KMS-11 (cell line): Measurements from ENCODE around the gene IFNG.

Experiments
- H2AFZ ChIP-seq: fragments of 200-600 bp; sonication (generic); 2 replicates; pipeline ENCODE4 v1.6.1; 2016; ENCODE audit warnings: antibody characterized with exemption, mixed run types, low read depth
- H3K27ac ChIP-seq: fragments of 200-600 bp; sonication (generic); 2 replicates; pipeline ENCODE4 v1.6.1; 2016; ENCODE audit warnings: mild to moderate bottlenecking, mixed run types
- H3K27me3 ChIP-seq: fragments of 200-600 bp; sonication (generic); 2 replicates; pipeline ENCODE4 v1.6.1; 2017; ENCODE audit warnings: mild to moderate bottlenecking, low read depth, mixed run types, moderate library complexity; ENCODE audit not compliant: insufficient read depth
- H3K36me3 ChIP-seq: fragments of 200-600 bp; sonication (generic); 2 replicates; pipeline ENCODE4 v1.6.1; 2017; ENCODE audit warnings: mild to moderate bottlenecking, mixed run types; ENCODE audit not compliant: insufficient read depth
- H3K4me1 ChIP-seq: fragments of 200-600 bp; sonication (generic); 2 replicates; pipeline ENCODE4 v1.6.1; 2016; ENCODE audit warnings: mild to moderate bottlenecking, low read depth, mixed run types; ENCODE audit not compliant: poor library complexity, severe bottlenecking
- H3K4me2 ChIP-seq: fragments of 200-600 bp; sonication (generic); 2 replicates; pipeline ENCODE4 v1.7.0; 2016; ENCODE audit warnings: mild to moderate bottlenecking, mixed run types
- H3K4me3 ChIP-seq: fragments of 200-600 bp; sonication (generic); IDR thresholded peaks from 2 replicates; pipeline ENCODE4 v1.6.1; 2017; ENCODE audit warnings: low read depth, low read length, mixed read lengths; ENCODE audit not compliant: insufficient read depth
- H3K79me2 ChIP-seq: fragments of 200-600 bp; sonication (generic); 2 replicates; pipeline ENCODE4 v1.6.1; 2016; ENCODE audit warnings: low read depth, mixed run types; ENCODE audit not compliant: insufficient read depth
- H3K9ac ChIP-seq: fragments of 200-600 bp; sonication (generic); 2 replicates; pipeline ENCODE4 v1.6.1; 2016; ENCODE audit warnings: mild to moderate bottlenecking, mixed run types
- H4K20me1 ChIP-seq: fragments of 200-600 bp; sonication (generic); 2 replicates; pipeline ENCODE4 v1.6.1; 2016; ENCODE audit warnings: mild to moderate bottlenecking, mixed run types; ENCODE audit not compliant: insufficient read depth
- TF ChIP-seq, protein P1 (sequence below): fragments of 200-600 bp; sonication (generic); conservative IDR thresholded peaks from 2 replicates; pipeline ENCODE4 v1.6.1; 2017; ENCODE audit warnings: low read depth, mild to moderate bottlenecking, antibody characterized with exemption, low read length, moderate library complexity, mixed read lengths

IFNG gene

DNA sequence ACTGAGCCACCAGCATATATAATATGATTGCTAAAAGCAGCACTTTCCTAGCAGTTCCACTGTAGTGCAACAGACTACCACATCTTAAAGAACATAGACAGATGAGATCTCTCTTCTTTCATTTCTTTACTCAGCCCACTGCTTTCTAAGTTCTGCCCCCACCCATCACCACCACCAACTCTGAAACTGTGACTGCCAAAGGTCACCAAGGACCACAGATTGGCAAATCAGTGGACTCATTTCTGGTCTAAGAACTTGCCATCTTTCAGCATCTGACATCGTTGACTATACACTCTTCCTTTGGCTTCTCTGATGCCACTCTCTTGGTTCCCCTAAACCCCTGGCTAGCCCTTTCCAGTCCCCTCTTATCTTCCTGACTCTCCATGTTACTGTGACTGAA, 38.4 kb downstream of the IFNG start:
- H3K36me3 ChIP-seq, result no peaks in the 10 kb centered on the region
- no peak overlapping the region for H3K9ac ChIP-seq
- no peaks in the 10 kb centered on the region for H3K79me2 ChIP-seq
- no peaks in the 10 kb centered on the region for H4K20me1 ChIP-seq
- H2AFZ ChIP-seq, result no peak overlapping the region
- H3K27me3 ChIP-seq, result no peaks in the 10 kb centered on the region
- TF ChIP-seq, protein P1, sequence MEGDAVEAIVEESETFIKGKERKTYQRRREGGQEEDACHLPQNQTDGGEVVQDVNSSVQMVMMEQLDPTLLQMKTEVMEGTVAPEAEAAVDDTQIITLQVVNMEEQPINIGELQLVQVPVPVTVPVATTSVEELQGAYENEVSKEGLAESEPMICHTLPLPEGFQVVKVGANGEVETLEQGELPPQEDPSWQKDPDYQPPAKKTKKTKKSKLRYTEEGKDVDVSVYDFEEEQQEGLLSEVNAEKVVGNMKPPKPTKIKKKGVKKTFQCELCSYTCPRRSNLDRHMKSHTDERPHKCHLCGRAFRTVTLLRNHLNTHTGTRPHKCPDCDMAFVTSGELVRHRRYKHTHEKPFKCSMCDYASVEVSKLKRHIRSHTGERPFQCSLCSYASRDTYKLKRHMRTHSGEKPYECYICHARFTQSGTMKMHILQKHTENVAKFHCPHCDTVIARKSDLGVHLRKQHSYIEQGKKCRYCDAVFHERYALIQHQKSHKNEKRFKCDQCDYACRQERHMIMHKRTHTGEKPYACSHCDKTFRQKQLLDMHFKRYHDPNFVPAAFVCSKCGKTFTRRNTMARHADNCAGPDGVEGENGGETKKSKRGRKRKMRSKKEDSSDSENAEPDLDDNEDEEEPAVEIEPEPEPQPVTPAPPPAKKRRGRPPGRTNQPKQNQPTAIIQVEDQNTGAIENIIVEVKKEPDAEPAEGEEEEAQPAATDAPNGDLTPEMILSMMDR, result no peak
- H3K4me1 ChIP-seq, result peaks cover 61% of the 10 kb centered on the region
- H3K4me2 ChIP-seq, result 0 out of 2 replicates have a peak overlapping the region, but pooled peaks have one; percentile 46
- no peak overlapping the region for H3K4me3 ChIP-seq
- H3K27ac ChIP-seq, result no peak overlapping the region

DNA sequence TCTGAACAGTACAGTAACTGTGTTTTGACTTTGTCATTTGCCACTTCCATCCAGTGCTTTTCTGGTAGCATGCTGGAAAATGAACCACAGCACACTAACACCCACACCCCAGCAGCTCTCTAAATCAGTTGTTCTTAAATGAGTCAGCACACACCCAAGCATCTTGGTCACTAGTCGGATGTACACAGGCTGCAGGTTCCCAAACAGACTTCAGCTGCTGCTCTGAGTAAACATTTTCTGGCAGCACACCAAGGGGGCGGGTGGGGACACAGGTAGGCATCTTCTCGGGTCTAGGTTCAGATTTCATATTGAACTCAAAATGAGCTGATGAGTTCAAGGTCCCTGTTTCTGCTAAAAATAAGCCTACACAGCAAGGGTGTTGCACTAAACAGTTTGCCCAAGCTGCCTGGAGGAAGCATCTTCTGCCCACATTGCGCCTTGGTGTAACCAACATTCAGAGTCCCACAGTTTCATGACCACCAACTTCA, 39.8 kb downstream of the IFNG start:
- Histone ChIP-seq H3K4me2 (peak overlapping the region; percentile 46), H4K20me1 (no peaks in the 10 kb centered on the region), H2AFZ (peak overlapping the region; percentile 39; the same call in 1 of the 2 replicates), H3K79me2 (no peaks in the 10 kb centered on the region), H3K4me3 (no peak overlapping the region), H3K9ac (no peak overlapping the region), H3K4me1 (peaks cover 61% of the 10 kb centered on the region), H3K27me3 (no peaks in the 10 kb centered on the region), H3K36me3 (no peaks in the 10 kb centered on the region), H3K27ac (peak overlapping the region; percentile 23)
- TF ChIP-seq, protein P1, result no peak

DNA sequence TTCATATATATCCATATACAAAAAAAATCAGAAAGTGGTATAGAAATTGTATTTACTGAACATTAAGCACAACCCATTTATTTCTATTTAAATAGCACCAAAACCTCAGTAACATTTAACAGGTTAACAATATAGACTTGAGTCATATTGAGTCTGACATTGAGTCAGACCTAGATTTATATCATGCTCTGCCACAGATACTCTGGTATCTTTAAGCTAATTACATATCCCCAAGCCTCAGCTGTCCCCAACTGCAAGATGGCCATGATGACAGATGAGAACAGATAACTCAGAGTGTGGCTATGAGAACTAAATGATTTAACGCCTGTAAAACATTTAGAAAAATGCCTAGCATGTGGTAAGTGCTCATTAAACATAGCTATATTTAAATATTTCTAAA, 40.3 kb downstream of the IFNG start:
- peaks cover 61% of the 10 kb centered on the region for H3K4me1 ChIP-seq
- TF ChIP-seq, protein P1, result no peak
- H3K27me3 ChIP-seq, result no peaks in the 10 kb centered on the region
- peak overlapping the region; percentile 39; the same call in 1 of the 2 replicates for H2AFZ ChIP-seq
- H3K36me3 ChIP-seq, result no peaks in the 10 kb centered on the region
- H3K27ac ChIP-seq, result peak overlapping the region; percentile 23
- H3K9ac ChIP-seq, result no peak overlapping the region
- peak overlapping the region; percentile 46 for H3K4me2 ChIP-seq
- H3K79me2 ChIP-seq, result no peaks in the 10 kb centered on the region
- no peaks in the 10 kb centered on the region for H4K20me1 ChIP-seq
- no peak overlapping the region for H3K4me3 ChIP-seq

DNA sequence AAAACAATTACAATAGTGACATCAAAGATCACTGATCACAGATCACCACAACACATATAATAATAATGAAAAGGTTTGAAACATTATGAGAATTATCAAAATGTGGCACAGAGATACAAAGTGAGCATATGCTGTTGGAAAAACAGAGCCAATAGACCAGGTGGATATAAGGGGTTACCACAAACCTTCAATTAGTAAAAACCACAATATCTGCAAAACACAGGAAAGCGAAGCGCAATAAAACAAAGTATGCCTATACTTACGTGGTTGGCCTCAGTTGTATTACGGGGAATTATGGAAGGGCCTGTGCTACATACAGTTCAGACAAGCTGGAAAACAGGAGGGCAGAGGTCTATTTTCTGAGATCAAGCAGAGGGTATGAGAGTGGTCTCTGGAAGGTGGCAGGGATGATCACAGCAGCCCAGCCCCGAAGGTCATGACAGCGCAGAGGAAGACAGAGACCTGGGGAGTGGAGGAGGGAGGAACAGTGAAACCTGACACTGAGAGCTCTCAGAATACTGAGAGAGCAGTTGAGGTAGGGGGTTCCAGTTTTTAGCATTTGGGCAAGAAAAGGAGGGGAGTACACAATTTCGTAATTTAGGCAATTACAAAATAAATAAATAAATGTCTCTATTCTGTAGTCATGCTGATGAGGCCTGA, 41.3 kb downstream of the IFNG start:
- Histone ChIP-seq H2AFZ (no peak overlapping the region), H3K27me3 (no peaks in the 10 kb centered on the region), H3K4me3 (no peak overlapping the region), H3K36me3 (no peaks in the 10 kb centered on the region), H4K20me1 (no peaks in the 10 kb centered on the region), H3K4me1 (peaks cover 61% of the 10 kb centered on the region), H3K9ac (no peak overlapping the region), H3K27ac (no peak overlapping the region), H3K79me2 (no peaks in the 10 kb centered on the region), H3K4me2 (no peak overlapping the region)
- TF ChIP-seq, protein P1, result no peak
